HG03196 (cell line): ENCODE results near the gene RELN.
A peak's percentile ranks its signal among the peaks of the same experiment; 100 is the strongest.
"Not testable (repeated sequence)": the region's sequence is repeated elsewhere in the genome, so short reads cannot be mapped to it uniquely, and the experiment has no call there.

Source experiments
- ATAC-seq: cut with Tn5 transposase; IDR thresholded peaks from one replicate; pipeline ENCODE4 v1.9.1; 2021; ENCODE audit not compliant: unreplicated experiment

Gene RELN

DNA sequence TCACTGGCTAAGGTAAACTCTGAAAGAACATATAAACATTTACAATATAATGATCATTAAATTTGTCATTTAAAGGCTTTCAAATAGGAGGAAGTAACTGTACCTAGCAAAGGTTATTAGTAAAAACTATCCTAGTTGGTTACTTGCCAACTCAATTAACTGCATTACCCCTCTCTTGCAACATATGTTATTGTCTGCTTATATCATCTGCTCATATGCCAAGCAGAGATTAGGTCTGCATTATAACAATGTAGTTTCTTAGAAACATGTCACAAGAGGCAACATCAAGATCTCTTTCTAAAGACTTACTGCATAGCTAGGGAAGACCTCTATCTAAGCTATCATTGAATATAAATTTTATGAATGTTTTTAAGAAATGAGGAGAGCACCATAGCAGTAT lies 132.5 kb downstream of the RELN start:
- no peak for ATAC-seq

DNA sequence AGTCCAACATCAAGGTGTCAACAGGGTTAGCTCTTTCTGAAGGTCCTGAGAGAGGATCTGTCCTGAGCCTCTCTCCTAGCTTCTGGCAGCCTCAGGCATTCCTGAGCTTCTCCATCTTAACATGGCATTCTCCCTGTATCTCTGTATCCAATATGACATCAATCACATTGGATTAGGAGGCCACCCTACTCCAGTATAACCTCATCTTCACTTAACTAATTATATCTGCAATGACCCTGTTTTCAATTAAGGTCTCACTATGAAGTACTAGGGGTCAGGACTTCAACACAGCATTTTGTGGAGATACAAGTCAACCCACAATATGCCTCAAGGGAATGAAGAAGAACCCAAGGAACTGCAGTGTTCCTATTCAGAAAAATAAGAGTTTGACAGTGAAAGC lies 133.8 kb downstream of the RELN start:
- ATAC-seq: no peak

DNA sequence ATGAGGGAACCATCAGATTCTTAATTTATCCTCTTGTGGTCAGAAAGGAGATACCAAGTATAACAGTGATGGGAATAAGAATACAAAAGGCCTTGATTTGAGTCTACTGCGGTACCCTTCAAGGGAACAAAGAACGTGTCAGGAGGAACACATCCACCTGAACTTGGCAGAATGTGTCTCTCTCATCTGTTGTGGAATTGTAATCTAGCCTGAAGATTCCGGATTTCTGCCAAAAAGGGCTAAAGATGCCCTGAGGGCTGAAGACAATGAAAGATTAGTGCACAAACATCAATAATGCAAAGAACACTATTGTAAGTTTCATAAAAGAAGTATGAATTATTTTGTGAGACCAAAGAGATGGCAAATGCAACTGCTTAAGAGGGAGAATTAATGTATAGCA lies 134.8 kb downstream of the RELN start:
- no peak for ATAC-seq

DNA sequence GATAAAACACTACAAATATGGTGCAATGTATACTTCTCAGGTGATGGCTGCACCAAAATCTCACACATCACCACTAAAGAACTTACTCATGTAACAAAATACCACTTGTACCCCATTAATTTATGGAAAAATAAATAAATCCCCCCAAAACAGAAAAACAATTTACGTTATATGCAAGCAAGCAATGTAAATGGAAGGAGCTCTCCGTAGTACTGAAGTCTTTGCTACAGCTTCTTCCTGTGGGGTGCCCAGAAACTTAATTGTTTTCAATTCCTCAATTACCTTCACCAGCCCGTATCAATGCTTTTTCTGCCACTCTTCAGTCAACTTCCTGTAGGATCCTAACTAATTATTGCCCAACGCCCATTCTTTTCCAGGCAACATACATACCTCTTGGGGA lies 138.1 kb downstream of the RELN start:
- ATAC-seq: no peak

DNA sequence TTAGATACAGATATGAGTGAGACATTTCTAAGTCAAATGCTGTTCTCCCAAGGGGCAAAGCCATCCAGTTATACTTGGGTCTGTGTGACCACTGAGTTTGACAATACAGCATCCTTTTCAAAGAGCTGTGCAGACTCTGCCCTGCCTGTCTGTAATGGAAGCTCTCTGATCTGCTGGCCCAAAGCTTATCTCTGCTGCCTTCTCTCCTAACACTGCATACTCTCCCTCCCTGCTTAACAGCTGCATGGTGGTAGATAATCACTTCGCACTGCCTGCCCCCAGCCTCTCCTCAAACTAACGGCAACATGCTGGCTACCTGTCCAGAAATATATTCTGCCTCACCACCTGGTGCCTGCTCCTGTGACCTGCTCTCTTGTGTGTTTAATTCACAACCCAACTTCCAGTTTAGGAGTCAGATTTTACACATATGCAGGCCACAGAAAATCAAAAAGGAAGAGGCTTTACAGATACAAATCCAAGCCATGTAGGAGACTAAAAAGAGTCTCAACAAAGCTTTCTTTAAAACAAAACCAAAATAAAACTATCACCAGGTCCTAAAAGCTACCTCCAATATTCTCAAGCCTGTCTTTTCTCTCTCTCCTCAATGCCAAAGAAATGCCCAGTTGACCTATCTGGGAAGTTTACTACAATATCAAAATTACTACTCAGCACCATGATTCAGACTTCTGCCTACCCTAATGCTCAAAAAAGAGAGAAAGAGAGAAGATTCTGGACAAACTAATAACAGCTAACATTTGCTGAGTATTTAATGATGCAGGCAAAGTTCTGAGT lies 145.6 kb downstream of the RELN start:
- no peak for ATAC-seq

DNA sequence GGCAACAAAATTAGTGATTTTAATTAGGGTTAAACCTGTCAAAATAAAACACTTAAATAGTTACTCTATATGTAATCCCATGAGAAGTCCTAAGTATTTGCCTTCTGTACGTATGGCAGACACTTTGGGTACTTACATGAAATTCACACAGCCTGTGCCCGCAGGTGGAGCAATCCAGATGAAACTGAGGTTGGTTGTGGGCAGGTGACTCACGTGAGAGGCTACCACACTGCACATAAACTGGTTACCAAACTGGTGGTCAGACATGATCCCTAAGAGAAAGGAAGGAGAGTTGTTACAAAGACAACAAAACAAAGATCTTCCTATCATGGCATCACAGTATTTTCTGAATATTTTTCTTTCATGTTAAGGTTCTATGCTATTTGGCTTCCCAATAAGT lies 156.1 kb downstream of the RELN start:
- ATAC-seq: no peak

DNA sequence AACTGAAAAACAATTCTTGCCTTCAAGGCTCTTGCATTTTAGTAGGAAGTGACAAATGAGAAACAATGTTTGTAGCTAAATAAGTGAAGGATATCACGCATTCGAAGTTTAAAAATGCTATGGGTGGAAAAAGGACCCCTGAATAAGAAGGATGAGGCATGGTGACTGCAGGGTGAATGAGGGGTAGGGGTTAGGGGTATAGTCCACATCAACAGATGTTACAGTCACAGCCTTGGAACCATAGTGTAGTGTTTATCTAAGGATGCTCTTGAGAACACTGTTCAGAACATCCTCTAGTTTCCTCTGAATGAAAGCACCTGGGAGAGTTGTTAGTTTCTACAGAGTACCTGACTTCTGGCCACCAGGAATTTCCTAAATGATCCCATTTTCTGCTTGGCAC lies 157.0 kb downstream of the RELN start:
- no peak for ATAC-seq

DNA sequence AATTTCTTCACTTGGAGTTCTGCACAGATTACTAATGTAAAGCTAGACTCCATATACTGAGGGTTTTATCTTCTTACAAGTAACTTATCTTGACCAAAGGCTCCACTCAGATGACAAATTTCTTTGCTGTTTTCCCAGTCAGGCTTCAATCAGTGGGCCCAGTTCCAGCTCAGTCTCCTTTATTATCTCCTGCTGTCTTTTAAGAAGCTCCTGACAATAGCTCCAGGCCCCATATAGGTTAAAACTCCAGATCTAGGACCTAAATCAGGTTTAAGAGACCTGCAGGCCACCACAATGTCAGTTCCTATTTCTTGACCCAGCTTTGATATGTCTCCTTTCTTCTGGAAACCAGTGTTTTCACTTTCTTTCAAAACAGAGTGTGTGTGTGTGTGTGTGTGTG lies 165.2 kb downstream of the RELN start:
- ATAC-seq: no peak

DNA sequence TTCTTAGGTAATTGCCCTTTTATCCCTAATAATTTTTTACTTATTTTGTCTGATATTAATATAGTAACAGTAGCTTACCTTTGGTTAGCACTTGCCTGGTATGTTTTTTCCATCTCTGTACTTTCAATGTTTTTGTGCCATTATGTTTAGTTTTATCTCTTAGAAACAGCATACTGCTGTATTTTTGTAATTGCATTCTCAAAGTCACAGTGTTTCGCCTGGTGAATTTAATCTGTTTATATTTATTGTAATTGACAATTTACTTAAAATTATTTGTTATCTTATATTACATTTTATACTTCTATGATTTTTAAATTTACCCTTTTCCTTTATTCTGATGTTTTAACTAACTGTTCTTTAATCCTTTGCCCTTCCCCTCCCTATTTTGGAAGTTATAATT lies 166.4 kb downstream of the RELN start:
- no peak for ATAC-seq

DNA sequence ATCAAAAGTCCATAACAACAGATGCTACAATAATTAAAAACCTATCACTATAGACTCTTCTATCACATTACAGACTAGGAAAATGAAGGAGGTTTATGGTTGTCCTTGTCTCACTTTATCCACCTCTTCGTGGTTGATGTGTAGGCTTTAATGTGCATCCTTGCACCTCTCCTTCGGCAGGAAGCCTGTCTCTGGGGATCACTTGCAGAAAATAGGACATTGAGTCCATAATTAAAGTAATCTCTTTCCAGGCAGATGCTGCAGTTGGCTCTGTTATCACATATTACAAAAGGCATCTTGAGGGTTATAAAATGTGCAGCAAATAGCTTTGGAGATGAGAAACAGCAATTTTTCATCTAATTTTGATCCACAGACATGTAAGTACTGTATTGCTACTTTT lies 168.4 kb downstream of the RELN start:
- ATAC-seq: no peak

DNA sequence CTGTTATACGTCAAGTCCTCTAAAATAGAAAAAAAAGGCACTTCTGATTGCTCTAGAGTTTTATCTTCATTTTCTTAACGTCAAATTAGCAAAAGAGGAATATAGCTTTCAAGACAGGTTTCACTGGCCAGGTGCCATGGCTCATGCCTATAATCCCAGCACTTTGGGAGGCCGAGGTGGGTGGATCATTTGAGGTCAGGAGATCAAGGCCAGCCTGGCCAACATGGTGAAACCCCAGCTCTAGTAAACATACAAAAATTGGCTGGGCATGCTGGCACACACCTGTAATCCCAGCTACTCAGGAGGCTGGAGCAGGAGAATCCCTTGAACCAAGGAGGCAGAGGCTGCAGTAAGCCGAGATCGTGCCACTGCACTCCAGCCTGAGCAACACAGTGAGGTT lies 173.5 kb downstream of the RELN start:
- not testable (repeated sequence) for ATAC-seq

DNA sequence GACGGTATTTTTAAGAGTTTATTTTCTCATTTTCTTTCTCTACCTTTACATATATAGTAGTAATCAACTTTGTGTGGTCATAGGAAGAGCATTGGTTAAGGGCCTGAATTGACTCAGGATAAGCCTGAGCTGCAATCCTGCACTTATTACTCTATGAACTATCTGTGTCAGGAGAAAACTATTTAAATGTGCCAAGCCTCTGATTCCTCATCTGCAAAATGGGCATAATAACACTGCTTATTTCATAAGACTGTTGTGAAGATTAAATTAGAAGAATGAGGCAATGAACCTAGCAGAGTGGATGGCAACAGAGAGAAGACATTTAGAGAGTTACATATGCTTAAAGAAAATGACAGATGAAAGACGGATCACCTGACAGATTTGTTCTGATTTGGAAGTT lies 175.5 kb downstream of the RELN start:
- ATAC-seq: no peak

DNA sequence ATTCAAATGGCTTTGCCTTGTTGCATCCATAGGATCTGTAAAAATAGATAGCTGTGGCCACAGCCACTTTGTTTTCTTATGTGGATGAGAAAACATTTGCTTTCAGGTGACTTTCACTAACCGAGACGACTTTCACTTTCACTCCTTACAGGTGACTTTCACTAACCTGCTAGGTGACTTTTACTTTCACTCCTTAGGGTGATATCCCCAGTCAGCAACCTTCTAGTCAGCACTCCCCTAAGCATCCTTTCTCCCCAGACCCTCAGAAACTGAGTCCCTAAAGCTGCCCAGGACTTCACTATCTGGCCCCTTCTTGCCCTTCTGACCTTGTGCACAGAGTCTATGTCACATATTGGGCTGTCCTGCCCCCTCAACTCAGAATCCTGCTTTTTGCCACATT lies 177.5 kb downstream of the RELN start:
- peak; percentile 57 for ATAC-seq

DNA sequence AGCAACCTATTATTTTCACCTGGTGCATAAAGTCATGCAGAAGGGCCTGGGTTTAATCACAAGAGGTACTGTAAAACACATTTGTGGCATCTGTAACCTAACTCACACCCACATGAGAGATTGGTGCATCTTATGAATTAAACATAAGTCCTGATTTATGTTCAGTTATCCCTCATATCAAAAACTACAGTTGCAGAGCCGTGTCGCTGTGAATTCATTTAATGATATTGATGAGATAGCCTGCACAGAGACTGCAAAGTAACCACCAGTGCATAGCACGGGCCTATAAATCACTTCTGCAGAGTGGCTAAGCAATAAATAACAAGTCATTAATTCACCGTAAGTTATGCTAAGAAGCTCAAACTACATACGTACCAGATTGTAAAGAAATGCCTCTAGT lies 178.2 kb downstream of the RELN start:
- no peak for ATAC-seq

DNA sequence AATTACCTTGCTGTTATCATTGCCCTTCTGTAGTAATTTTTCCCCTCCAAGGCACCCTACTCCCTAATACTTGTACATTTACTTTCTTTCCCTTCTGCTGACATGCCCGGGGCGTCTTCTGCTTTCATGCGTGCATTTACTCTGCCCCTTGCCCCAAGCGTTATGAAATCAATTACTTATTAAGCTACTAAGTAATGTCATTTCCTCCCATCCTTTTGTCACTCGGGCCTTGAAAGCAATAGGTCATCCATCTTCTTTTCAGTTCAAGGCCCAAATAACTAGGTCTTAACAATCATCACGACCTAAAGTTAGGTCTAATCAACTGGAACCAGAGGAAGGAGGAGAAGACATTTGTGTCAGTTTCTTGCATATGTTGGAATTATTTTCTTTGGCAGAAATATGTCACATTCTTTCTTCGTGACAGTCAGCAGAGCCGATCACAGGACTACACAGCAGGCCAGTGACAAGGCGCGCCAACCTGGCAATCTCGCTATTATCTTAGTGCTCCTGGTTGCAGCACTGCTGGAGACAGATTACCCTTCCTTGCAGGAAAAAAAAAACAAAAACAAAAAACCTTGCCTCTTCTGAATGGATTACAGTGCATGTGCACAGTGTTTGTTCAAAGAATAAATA lies 179.2 kb downstream of the RELN start:
- ATAC-seq: no peak

DNA sequence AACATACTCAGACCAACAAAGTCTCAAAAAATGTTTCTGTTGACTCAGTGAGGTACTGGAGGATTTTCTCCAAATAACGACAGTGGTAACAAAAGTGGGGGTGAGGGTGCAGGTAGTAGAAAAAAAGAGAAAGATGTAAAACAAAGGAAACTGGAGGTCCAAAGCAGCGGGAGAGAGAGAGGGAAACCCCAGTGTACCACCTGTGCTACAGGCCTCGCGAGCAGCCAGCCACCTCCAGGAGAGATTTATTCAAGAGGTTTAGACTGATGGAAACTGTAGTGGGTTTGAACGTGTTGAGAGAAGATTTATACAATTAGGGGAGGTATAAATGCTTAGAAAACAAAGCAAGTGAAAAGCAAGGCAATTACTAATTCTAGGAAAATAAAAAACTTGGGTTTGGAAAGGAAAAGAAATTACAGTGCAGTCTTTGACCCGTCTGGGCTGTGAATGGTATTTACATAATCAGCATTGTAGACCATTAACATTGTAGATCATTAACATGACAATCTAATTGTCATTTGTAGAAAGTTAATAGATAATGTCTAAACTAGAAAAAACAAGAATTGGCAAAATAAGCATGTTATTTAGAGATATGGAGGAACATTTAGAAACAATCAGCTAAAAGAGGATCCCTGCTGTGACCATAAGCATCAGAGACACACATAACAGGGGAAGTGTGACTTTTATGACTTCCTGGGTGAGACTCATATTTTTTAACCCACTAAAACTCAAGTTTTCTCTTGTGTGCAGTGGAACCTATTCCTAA lies 180.0 kb downstream of the RELN start:
- no peak for ATAC-seq

DNA sequence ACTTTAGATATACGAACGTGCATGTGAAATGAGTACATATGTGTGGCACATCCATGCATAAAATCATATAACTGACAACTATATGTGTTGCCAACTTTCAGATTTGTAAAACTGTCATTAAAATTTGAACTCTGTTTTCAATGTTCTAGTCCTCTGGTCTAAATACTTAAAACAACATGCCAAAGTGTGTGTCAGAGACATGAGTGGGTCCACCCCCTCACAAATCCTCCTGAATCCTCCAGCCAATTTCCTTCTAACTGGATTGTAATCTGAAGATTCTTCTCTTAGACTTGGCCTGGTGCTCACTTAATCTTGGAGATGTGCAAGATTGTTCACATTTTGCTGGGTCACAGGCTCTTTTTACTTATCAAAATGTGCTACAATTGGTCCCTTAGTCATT lies 184.1 kb downstream of the RELN start:
- ATAC-seq: no peak

DNA sequence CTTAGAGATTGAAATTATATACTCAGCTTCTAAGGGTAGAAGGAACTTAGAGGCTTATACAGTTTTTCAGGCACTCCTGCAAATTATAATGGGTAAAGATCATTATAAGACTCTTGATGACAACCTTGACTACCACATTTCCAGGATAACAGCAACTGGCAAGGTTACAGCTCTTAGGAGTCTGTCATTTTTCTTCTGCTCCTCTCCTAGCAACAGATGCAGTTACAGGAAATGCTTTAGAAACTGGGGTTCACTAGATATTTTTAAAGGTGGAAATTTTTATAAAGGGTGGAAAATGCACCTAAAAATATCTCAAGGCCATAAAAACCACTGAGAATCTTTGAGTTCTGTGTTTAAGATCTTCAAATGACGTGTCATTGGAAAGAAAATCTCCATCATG lies 185.8 kb downstream of the RELN start:
- ATAC-seq: no peak

DNA sequence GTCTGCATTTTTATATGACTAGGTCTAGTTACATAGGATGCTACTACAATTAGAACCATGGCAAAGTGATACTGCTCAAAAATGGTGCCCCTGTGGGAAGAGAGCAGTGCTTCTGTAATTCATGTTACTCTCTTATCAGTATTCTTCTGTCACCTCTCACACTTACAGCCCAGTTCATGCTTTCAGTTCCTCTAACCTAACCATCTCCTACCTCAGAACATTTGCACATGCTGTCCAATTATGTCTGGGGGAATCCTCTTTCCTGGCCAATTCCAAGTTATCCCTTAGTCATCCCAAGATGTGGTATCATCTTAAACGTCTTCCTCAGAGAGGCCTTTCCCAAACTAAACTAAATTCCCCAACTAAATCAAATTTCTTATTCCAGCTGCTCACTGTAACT lies 190.2 kb downstream of the RELN start:
- ATAC-seq: no peak

DNA sequence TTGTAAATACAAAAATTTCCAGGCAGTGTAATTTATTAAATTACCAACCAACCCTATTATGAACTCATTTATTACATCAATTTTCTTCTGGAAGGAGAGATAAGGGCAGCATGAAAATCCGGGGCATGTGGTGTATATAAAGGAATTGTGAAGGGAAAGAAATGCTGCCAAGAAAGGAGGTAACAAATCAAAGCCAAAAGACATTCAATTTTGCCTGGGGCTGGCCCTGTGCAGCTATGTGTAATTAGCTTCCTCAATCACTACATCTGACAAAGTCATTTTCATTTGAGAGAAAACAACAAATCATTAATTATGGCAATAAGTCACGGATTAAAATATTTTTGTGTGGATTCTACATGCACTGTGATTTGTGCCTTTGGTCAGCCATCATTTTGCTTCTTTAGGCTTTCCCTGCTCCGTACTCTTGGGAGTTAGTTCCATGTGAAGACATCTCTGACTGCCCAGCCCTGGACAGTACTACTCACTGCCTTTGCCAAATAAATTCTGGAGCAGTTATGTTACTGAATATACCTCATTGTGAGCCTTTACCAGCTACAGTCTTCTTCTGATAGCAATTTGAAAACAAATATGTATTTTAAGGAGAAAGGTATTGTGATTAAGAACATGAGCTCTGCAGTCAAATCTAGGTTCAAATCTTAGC lies 191.7 kb downstream of the RELN start:
- ATAC-seq: no peak

DNA sequence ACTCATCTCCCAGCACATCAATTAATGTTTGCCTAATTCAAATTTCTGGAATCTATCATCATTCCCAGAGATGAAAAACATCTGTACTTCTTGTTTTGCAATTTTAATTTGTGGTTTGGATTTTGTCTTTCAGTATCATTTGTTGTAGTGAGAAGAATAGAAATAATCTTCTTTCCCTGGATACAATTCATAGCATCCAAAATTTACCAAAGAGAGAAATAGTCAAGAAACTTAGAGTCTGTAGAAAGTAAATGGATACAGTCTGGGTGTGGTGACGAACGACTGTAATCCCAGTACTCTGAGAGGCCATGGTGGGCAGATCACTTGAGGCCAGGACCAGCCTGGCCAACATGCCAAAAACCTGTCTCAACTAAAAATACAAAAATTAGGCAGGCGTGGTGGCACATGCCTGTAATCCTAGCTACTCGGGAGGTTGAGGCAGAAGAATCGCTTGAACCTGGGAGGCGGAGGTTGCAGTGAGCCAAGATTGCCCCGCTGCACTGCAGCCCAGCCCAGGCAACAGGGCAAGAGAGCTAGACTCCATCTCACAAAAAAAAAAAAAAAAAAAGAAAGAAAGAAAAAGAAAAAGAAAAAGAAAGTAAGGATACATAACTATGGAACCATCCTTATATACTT lies 193.0 kb downstream of the RELN start:
- no peak for ATAC-seq
